ENCODE results near the gene IL36A. TPM values are rescaled to one million over a fixed set of nuclear protein-coding genes. Genes with fewer than 3 reads are reported as not detected.

IL36A gene, protein sequence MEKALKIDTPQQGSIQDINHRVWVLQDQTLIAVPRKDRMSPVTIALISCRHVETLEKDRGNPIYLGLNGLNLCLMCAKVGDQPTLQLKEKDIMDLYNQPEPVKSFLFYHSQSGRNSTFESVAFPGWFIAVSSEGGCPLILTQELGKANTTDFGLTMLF
- total RNA-seq (2014; rRNA removed; shearing (Covaris generic)), result not detected in 2 replicates

DNA sequence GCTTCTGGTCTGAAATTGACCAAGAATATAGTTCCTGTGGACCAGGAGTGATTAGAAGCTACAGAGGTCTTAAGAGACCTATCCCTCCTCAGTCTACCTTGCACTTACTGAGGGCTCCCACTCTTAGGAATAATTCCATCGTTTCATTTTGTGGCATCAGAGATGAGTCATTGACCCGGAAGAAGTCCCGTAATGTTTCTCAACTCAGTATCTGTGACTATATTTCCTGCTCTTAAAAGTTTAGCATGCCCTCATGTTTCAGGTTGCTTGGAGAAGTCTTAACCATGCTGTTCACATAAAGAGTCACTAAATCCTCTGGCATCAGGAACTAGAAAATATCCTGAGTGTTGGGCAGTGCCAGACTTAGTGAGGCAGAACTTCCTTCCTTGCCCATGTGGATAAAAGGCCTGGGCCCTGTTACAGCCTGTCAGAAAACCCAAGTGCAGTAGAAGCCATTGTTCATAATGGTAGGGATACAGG, at the start of gene IL36A:
Gene IL36A, plus strand, starts transcription at position 430 of the 480 bp plus-strand sequence. CDS start 413 bp downstream, outside the sequence.
- no peak for DNase-seq
- Histone ChIP-seq H3K4me3 (ENCODE audit: insufficient read depth, low read depth, low read length) (no peak within 1 kb of the TSS), H3K36me3 (replicated peaks; ENCODE audit: control insufficient read depth, insufficient read depth, low read length) (no peaks in the 10 kb centered on the region), H3K27me3 (ENCODE audit: control insufficient read depth, insufficient read depth, low read length) (no peaks in the 10 kb centered on the region)

- H3K36me3 ChIP-seq (replicated peaks; ENCODE audit: control insufficient read depth, insufficient read depth, low read length), result no peaks in the 10 kb centered on the region
- no peak overlapping the region for H3K4me3 ChIP-seq (ENCODE audit: insufficient read depth, low read depth, low read length)
- no peak for DNase-seq
- no peaks in the 10 kb centered on the region for H3K27me3 ChIP-seq (ENCODE audit: control insufficient read depth, insufficient read depth, low read length)
These were observed 47.7 kb upstream of the IL36A start for GRCh38 chr2:112957511-112957910.

DNA sequence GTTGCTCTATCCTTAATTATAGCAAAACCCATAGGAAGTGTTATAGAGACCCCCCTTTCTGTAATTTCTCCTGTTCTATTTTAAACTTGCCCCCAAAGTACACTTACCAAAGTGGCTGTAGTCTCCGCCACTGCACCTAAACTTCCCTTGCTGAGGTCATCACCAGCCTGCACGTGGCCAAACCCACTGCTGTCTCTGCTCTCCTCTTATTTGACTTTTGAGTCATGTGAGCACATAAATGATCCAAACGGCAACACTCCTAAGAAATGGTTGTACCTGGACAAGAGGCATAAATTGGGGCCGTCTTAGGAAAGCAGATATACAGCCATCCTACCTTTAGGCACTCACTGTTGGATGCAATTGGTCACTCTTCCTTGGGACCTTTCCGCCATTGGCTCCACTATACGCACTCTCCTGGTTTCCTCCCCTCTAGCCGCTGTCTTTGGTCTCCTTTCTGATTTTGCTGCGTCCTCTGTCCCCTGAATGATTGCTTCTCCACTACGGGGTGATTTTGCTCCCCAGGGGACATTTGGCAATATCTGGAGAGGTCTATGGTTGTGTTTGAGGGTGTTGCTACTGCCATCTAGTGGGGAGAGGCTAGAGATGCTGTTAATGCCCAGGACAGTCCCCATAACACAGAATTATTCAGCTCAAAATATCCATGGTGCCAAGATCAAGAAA, 46.7 kb upstream of the IL36A start:
- peak; percentile 36 for DNase-seq
- H3K4me3 ChIP-seq (ENCODE audit: insufficient read depth, low read depth, low read length), result no peak overlapping the region
- no peaks in the 10 kb centered on the region for H3K27me3 ChIP-seq (ENCODE audit: control insufficient read depth, insufficient read depth, low read length)
- no peaks in the 10 kb centered on the region for H3K36me3 ChIP-seq (replicated peaks; ENCODE audit: control insufficient read depth, insufficient read depth, low read length)

GRCh38 chr2:112959109-112959812, 46.0 kb upstream of the IL36A start:
- H3K36me3 ChIP-seq (replicated peaks; ENCODE audit: control insufficient read depth, insufficient read depth, low read length), result no peaks in the 10 kb centered on the region
- no peaks in the 10 kb centered on the region for H3K27me3 ChIP-seq (ENCODE audit: control insufficient read depth, insufficient read depth, low read length)
- H3K4me3 ChIP-seq (ENCODE audit: insufficient read depth, low read depth, low read length), result no peak overlapping the region
- DNase-seq, result peak; percentile 11

GRCh38 chr2:112960230-112960825, 44.9 kb upstream of the IL36A start:
- H3K36me3 ChIP-seq (replicated peaks; ENCODE audit: control insufficient read depth, insufficient read depth, low read length), result no peaks in the 10 kb centered on the region
- no peak overlapping the region for H3K4me3 ChIP-seq (ENCODE audit: insufficient read depth, low read depth, low read length)
- H3K27me3 ChIP-seq (ENCODE audit: control insufficient read depth, insufficient read depth, low read length), result no peaks in the 10 kb centered on the region
- DNase-seq, result peak; percentile 12

GRCh38 chr2:112962308-112963175, 42.7 kb upstream of the IL36A start:
- no peaks in the 10 kb centered on the region for H3K27me3 ChIP-seq (ENCODE audit: control insufficient read depth, insufficient read depth, low read length)
- H3K4me3 ChIP-seq (ENCODE audit: insufficient read depth, low read depth, low read length), result no peak overlapping the region
- no peak for DNase-seq
- no peaks in the 10 kb centered on the region for H3K36me3 ChIP-seq (replicated peaks; ENCODE audit: control insufficient read depth, insufficient read depth, low read length)

GRCh38 chr2:112967023-112967422, 38.2 kb upstream of the IL36A start:
- no peaks in the 10 kb centered on the region for H3K27me3 ChIP-seq (ENCODE audit: control insufficient read depth, insufficient read depth, low read length)
- H3K36me3 ChIP-seq (replicated peaks; ENCODE audit: control insufficient read depth, insufficient read depth, low read length), result no peaks in the 10 kb centered on the region
- no peak for DNase-seq
- no peak overlapping the region for H3K4me3 ChIP-seq (ENCODE audit: insufficient read depth, low read depth, low read length)

DNA sequence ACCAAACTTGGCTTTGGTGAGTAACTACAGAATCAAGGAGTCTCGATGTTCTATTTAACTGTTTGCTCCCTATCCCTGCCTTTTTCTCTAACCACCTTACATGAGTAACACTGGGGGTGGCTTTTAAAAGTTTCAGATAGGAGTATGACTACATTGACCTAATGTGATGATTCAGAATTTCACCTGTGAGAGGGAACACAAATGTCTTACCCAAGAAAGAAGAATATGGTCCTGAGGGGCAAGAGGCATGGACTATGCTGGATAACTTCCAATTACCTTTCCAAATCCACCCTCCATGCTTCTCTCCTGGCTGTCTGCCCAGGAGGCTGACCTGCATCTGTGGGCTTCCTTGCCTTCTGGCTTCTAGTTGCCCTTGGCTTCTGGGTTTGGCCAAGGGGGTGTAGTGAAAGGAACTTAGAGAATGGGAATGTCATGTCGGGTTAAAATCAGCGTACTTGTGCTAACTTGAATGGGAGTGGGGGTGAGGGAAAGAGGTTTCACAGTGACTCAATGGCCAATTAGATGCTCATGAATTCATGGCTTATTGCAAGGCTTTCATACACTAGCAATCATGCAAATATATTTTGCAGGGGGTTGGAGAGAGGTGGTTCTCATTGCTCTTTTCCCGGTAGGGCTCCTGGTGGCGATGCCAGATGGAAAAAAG, 32.7 kb upstream of the IL36A start:
- no peak for DNase-seq
- no peaks in the 10 kb centered on the region; the same call in 1 of the 2 replicates for H3K27me3 ChIP-seq (ENCODE audit: control insufficient read depth, insufficient read depth, low read length)
- H3K4me3 ChIP-seq (ENCODE audit: insufficient read depth, low read depth, low read length), result no peak overlapping the region
- H3K36me3 ChIP-seq (replicated peaks; ENCODE audit: control insufficient read depth, insufficient read depth, low read length), result no peaks in the 10 kb centered on the region

DNA sequence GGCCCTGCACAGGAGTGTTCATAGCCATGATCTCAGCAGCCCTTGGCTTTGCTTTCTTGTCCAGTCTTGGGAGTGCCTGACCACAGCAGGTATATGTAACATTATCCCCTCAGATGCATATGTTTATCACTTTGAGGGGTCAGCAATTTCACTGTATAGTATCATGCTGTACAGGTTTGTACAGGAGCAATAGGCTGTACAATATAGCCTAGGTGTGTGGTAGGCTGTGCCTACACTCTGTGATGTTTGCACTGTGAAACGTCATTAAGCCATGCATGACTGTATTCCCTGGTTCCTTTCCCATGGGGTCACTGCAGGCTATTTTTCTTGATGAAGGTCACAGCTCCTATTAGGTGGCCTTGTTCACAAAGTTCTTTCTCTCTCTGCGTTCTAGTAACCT, 32.1 kb upstream of the IL36A start:
- no peak overlapping the region for H3K4me3 ChIP-seq (ENCODE audit: insufficient read depth, low read depth, low read length)
- DNase-seq, result no peak
- H3K27me3 ChIP-seq (ENCODE audit: control insufficient read depth, insufficient read depth, low read length), result no peaks in the 10 kb centered on the region; the same call in 1 of the 2 replicates
- H3K36me3 ChIP-seq (replicated peaks; ENCODE audit: control insufficient read depth, insufficient read depth, low read length), result no peaks in the 10 kb centered on the region

DNA sequence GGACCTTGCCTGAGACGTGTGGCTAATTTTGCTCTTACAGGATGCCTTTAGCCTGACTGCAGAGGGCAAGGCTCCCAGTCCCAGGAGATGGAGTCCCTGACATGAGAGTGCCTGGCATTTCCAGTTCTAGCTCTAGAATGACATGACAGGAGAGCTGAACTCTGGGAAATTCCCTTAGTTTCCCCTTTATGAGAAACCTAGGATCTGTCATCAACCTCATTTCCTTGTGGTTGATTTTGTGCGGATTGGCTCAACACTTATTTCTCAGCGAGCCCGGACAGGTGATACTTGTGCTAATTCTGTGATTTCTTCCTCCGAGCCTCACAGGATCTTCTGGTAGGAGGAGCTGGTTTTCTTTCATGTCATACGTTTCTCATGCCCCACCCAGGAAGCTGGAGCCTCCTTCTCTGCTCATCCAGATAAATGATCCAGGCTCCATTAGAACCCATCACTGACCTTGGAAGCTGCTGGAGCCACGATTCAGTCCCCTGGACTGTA, 27.7 kb upstream of the IL36A start, which contains the start of gene IL36G:
Gene IL36G, plus strand, starts transcription at position 448 of the 498 bp plus-strand sequence. CDS start 633 bp downstream, outside the sequence.
- no peaks in the 10 kb centered on the region; the same call in 1 of the 2 replicates for H3K27me3 ChIP-seq (ENCODE audit: control insufficient read depth, insufficient read depth, low read length)
- DNase-seq, result no peak
- no peaks in the 10 kb centered on the region for H3K36me3 ChIP-seq (replicated peaks; ENCODE audit: control insufficient read depth, insufficient read depth, low read length)
- no peak within 1 kb of the TSS for H3K4me3 ChIP-seq (ENCODE audit: insufficient read depth, low read depth, low read length)

- no peak overlapping the region for H3K4me3 ChIP-seq (ENCODE audit: insufficient read depth, low read depth, low read length)
- no peaks in the 10 kb centered on the region for H3K36me3 ChIP-seq (replicated peaks; ENCODE audit: control insufficient read depth, insufficient read depth, low read length)
- no peak for DNase-seq
- H3K27me3 ChIP-seq (ENCODE audit: control insufficient read depth, insufficient read depth, low read length), result no peaks in the 10 kb centered on the region; the same call in 1 of the 2 replicates
These were observed 25.5 kb upstream of the IL36A start for GRCh38 chr2:112979731-112980130.

DNA sequence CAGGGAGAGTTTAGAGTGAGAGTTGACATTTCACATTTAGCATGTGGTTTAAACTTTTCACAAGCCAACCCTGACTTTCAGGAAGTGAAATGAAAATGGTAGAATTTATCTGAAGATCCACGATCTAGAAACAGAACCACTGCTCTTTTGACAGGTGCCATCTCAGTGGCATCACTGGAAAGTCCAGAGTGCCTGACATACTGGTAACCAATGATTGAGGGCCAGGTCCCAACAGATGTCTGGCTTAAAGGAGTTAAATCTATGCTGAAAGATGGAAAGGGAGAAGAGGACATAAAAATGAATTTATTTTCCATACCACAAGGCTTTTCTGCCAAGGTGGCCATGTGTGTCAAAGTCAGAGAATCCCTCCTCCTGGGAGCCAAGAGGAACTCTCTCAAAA, 24.7 kb upstream of the IL36A start:
- no peak overlapping the region for H3K4me3 ChIP-seq (ENCODE audit: insufficient read depth, low read depth, low read length)
- no peak for DNase-seq
- no peaks in the 10 kb centered on the region for H3K36me3 ChIP-seq (replicated peaks; ENCODE audit: control insufficient read depth, insufficient read depth, low read length)
- H3K27me3 ChIP-seq (ENCODE audit: control insufficient read depth, insufficient read depth, low read length), result no peaks in the 10 kb centered on the region; the same call in 1 of the 2 replicates

DNA sequence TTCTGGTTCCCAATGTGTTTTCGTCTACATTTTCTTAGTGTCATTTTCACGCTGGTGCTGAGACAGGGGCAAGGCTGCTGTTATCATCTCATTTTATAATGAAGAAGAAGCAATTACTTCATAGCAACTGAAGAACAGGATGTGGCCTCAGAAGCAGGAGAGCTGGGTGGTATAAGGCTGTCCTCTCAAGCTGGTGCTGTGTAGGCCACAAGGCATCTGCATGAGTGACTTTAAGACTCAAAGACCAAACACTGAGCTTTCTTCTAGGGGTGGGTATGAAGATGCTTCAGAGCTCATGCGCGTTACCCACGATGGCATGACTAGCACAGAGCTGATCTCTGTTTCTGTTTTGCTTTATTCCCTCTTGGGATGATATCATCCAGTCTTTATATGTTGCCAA, 20.2 kb upstream of the IL36A start:
- no peak for DNase-seq
- Histone ChIP-seq H3K4me3 (ENCODE audit: insufficient read depth, low read depth, low read length) (no peak overlapping the region), H3K36me3 (replicated peaks; ENCODE audit: control insufficient read depth, insufficient read depth, low read length) (no peaks in the 10 kb centered on the region), H3K27me3 (ENCODE audit: control insufficient read depth, insufficient read depth, low read length) (no peaks in the 10 kb centered on the region)
